ENCODE results near the gene RAD9A.

RAD9A gene

GRCh38 chr11:67372993-67373647 is 18.7 kb upstream of the RAD9A start, which contains the start of gene CLCF1:
Gene CLCF1 (minus strand): TSS chr11:67373598. CDS start chr11:67373539, 59 bp downstream.
- no peak for DNase-seq (ENCODE audit: low read depth)
- H3K4me3 ChIP-seq (ENCODE audit: low read depth, low read length) = peak within 1 kb of the TSS; percentile 67

- peak overlapping the region; percentile 67 for H3K4me3 ChIP-seq (ENCODE audit: low read depth, low read length)
- DNase-seq (ENCODE audit: low read depth) = peak; percentile 95
These were observed 17.9 kb upstream of the RAD9A start for GRCh38 chr11:67373648-67374570.

GRCh38 chr11:67374571-67375281 is 17.1 kb upstream of the RAD9A start:
- peak overlapping the region; percentile 67 for H3K4me3 ChIP-seq (ENCODE audit: low read depth, low read length)
- no peak for DNase-seq (ENCODE audit: low read depth)

GRCh38 chr11:67375320-67376055 is 16.3 kb upstream of the RAD9A start:
- no peak overlapping the region for H3K4me3 ChIP-seq (ENCODE audit: low read depth, low read length)
- no peak for DNase-seq (ENCODE audit: low read depth)

GRCh38 chr11:67376063-67376820 is 15.5 kb upstream of the RAD9A start:
- no peak overlapping the region for H3K4me3 ChIP-seq (ENCODE audit: low read depth, low read length)
- DNase-seq (ENCODE audit: low read depth) = no peak

GRCh38 chr11:67376873-67377808 is 14.6 kb upstream of the RAD9A start:
- H3K4me3 ChIP-seq (ENCODE audit: low read depth, low read length) = no peak overlapping the region
- no peak for DNase-seq (ENCODE audit: low read depth)

- DNase-seq (ENCODE audit: low read depth) = no peak
- H3K4me3 ChIP-seq (ENCODE audit: low read depth, low read length) = no peak overlapping the region
These were observed 13.2 kb upstream of the RAD9A start for GRCh38 chr11:67378544-67378943.

GRCh38 chr11:67379061-67380058 is 12.4 kb upstream of the RAD9A start:
- H3K4me3 ChIP-seq (ENCODE audit: low read depth, low read length) = no peak overlapping the region
- DNase-seq (ENCODE audit: low read depth) = no peak

- H3K4me3 ChIP-seq (ENCODE audit: low read depth, low read length) = no peak overlapping the region
- DNase-seq (ENCODE audit: low read depth) = no peak
These were observed 10.4 kb upstream of the RAD9A start for GRCh38 chr11:67381244-67381972.

GRCh38 chr11:67382276-67383136 is 9.3 kb upstream of the RAD9A start:
- DNase-seq (ENCODE audit: low read depth) = no peak
- no peak overlapping the region for H3K4me3 ChIP-seq (ENCODE audit: low read depth, low read length)

GRCh38 chr11:67384851-67385366 is 6.9 kb upstream of the RAD9A start:
- no peak for DNase-seq (ENCODE audit: low read depth)

GRCh38 chr11:67387069-67387468 is 4.7 kb upstream of the RAD9A start:
- DNase-seq (ENCODE audit: low read depth) = no peak
- no peak overlapping the region for H3K4me3 ChIP-seq (ENCODE audit: low read depth, low read length)

More at GRCh38 chr11:67384851-67385366, 6.9 kb upstream of the RAD9A start:
- H3K4me3 ChIP-seq (ENCODE audit: low read depth, low read length) = no peak overlapping the region

- DNase-seq (ENCODE audit: low read depth) = no peak
- no peak overlapping the region for H3K4me3 ChIP-seq (ENCODE audit: low read depth, low read length)
These were observed 4.3 kb upstream of the RAD9A start for GRCh38 chr11:67387518-67387917.

- H3K4me3 ChIP-seq (ENCODE audit: low read depth, low read length) = no peak overlapping the region
- no peak for DNase-seq (ENCODE audit: low read depth)
These were observed 2.3 kb upstream of the RAD9A start for GRCh38 chr11:67389477-67389876.

GRCh38 chr11:67390947-67391303 is 861 bp upstream of the RAD9A start:
- H3K4me3 ChIP-seq (ENCODE audit: low read depth, low read length) = peak overlapping the region; percentile 63
- DNase-seq (ENCODE audit: low read depth) = no peak

Data from skeletal muscle cell (primary cell).